Hepatocyte (in vitro differentiated cells): ENCODE results near the gene CBX4.

Source experiments
- EZH2 ChIP-seq: fragments of 200-600 bp; sonication (generic); IDR thresholded peaks from 2 replicates; pipeline ENCODE4 v1.6.1; 2016; ENCODE audit warnings: antibody characterized with exemption, mild to moderate bottlenecking, borderline replicate concordance
- EZH2phosphoT487 ChIP-seq: fragments of 200-600 bp; sonication (generic); IDR thresholded peaks from one replicate; pipeline ENCODE4 v1.6.1; 2018; ENCODE audit warnings: antibody characterized with exemption, mild to moderate bottlenecking, low read depth, moderate library complexity; ENCODE audit not compliant: unreplicated experiment, severe bottlenecking
- TF ChIP-seq, protein P1 (sequence below): fragments of 200-600 bp; sonication (generic); IDR thresholded peaks from 2 replicates; pipeline ENCODE4 v1.5.1; 2016; ENCODE audit warnings: antibody characterized with exemption, mild to moderate bottlenecking; ENCODE audit not compliant: poor library complexity

- TF ChIP-seq, protein P1, sequence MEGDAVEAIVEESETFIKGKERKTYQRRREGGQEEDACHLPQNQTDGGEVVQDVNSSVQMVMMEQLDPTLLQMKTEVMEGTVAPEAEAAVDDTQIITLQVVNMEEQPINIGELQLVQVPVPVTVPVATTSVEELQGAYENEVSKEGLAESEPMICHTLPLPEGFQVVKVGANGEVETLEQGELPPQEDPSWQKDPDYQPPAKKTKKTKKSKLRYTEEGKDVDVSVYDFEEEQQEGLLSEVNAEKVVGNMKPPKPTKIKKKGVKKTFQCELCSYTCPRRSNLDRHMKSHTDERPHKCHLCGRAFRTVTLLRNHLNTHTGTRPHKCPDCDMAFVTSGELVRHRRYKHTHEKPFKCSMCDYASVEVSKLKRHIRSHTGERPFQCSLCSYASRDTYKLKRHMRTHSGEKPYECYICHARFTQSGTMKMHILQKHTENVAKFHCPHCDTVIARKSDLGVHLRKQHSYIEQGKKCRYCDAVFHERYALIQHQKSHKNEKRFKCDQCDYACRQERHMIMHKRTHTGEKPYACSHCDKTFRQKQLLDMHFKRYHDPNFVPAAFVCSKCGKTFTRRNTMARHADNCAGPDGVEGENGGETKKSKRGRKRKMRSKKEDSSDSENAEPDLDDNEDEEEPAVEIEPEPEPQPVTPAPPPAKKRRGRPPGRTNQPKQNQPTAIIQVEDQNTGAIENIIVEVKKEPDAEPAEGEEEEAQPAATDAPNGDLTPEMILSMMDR, result no peak
- TF ChIP-seq EZH2phosphoT487, result no peak
- TF ChIP-seq EZH2, result no peak
Measured at GRCh38 chr17:79819534-79820276, 19.5 kb downstream of the CBX4 start.
